COLO829 (cell line): ENCODE data around the gene DDX51.
"Not testable (repeated sequence)": the region's sequence is repeated elsewhere in the genome, so short reads cannot be mapped to it uniquely, and the experiment has no call there.

Source experiments
- DNase-seq: peaks from one replicate; pipeline ENCODE4 v3.0.0; 2012; ENCODE audit warnings: low spot score

DDX51 gene

DNA sequence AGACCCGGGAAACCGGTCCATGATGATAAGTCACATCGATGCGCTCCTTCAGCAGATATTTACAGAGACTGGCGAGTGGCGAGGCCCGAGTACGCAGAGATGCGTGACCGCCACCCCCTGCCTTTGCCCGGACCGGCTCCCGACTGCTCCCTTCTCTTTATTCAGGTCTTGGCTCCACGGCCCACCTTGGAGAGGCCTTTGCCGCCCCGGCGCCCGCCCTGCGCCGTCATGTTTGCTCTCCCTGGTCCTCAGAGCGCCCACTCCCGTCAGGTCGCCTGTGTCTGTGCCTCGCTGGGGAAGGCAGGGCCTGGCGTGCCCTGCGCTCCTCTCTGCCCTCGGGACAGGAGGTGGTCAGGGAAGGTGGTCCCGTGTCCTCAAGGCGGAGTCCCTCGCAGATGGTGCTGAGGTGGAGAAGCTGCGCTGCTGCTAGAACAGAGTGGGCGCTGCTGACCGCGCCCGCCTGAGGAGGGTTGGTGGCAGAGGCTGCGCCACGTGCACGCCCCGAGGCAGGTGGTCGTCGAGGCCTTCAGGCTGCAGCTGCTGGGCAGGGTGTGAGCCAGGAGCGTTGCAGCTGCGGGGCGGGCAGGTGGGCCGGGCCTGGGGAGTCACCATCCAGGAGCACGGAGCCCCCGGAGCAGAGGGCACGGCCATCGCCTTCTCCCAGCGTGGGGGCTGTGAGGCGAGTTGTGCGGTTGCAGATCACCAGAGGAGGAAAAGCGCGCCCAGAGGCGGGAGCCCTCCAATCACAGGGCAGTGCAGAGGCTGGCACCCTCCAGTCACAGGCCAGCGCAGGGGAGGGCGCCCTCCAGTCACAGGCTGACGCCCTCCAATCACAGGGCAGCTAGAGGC, 27.2 kb downstream of the DDX51 start:
- DNase-seq, result no peak

DNA sequence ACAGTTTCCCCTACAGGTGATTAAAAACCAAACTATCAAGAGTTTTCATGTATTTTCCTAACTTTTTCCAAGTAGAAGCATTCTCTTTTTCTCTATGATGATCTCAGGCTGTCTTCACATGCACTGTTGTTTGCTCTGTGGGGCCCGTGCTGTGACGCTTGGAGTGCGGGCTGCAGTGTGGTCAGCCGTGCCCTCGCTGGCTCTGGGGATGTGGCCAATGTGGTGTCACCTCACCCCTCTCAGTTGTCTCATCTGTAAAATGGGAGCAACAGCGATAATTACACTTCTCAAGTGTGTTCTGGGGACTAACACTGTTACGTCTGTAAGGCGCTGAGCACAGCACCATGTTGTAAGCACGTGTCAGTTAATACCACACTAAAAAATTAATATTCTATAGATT, 28.6 kb downstream of the DDX51 start:
- no peak for DNase-seq

DNA sequence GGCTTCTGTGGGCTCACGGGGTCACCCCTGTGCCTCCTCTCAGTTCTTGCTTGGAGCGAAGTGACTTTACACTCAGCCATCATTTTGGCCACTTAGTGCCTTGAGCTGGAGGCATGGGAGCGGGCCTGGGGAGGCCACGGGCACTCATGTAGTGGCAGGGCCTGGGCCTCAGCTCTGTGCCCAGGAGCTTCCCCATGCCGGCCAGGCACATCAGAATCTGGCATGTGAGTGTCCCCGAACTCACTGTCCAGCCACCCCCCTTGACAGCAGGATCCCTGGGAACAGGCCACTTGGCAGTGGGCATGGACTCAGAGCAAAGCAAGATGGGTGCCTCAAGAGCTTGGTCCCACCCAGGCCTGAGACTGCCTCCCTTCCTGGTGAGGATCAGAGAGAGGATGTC, 29.5 kb downstream of the DDX51 start:
- no peak for DNase-seq

DNA sequence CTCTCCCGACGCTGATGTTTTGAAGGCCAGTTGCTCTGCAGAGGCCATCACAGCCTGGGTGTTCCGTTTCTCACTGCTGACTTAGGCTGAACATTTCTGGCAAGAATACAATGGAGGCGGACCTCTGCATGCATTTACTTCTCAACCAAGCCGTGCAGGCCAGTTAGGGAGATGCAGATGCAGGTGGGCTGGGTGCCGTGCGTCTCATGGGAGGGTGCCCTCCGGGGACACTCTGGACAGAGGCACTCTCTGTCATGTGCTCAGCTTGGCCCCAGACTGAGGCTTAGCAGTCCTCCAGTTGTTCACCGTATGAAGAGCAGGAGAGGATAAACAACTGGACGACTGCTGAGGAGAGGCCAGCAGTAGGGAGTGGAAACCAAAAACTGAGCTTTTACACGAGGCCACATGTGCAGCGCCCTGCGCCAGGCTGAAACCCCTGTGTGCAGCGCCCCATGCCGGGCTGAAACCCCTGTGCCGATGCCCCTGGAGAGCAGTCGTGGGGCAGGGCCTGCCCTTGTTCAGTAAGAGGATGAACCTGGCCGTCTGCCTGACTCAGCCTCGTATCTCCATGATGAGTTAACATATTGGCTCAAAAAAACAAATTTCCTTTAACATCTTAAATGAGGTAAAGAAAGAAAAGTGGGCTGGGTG, 32.3 kb downstream of the DDX51 start:
- no peak for DNase-seq

DNA sequence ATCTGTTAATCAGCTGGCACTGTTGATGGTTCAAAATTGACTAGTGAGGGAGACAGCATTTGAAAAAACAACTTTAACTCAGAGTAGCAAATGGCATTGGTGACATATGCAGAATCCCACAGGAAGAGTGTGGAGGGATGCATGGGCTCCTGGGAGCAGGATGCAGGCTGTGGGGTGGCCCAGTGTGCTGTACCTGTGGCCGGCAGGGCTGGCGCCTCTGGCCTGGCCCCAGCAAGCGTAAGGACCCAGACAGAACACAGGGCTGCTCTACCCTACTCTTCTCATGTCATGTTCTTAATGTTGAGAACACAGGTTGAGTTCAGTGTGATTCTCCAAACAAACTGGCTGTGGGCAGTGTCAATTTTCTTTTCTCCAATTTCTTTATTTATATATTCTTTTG, 33.4 kb downstream of the DDX51 start:
- DNase-seq, result no peak

DNA sequence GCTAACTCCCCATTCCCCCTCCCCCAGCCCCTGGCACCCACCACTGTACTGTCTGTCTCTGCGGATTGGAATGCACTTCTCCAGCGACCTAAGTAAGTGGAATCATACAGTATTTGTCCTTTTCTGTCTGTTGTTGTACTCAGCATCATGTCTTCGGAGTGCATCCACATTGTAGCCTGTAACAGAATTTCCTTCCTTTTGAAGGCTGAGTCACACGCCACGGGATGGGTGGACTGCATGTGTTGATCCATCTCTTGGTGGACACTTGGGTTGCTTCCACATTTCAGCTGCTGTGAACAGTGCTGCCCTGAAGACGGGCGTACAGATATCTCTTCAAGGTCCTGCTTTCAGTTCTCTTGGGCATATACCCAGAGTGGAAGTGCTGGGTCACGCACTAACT, 34.4 kb downstream of the DDX51 start:
- DNase-seq, result no peak

DNA sequence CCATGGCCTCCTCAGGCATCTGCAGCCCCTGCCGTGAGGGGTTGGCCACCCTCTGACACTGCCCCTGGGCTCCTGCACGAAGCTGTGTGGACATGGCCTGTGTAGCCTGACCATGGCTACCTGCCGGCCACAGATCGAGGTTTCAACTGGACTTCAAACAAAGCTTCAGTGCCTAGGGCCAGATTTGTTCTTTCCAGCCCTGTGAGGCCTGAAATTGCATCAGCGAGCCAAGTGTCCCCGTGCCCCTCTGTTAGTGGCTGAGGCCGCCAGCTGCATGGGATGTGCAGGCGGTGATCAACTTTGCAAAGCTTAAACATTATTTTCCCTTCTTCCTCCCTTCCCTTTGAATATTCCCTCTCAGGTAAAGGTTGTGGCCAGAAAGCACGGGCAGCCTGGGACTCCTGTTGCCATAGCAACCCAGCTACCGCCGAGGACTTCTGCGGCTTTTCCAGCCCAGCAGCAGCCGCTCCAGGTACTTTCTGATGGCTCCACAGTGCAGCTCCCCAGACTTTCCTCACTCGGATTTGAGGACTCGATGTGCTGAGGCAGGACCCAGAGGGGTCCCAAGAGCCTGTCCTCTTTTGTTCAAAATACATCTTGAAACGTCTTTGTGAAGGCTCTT, 35.8 kb downstream of the DDX51 start:
- no peak for DNase-seq

DNA sequence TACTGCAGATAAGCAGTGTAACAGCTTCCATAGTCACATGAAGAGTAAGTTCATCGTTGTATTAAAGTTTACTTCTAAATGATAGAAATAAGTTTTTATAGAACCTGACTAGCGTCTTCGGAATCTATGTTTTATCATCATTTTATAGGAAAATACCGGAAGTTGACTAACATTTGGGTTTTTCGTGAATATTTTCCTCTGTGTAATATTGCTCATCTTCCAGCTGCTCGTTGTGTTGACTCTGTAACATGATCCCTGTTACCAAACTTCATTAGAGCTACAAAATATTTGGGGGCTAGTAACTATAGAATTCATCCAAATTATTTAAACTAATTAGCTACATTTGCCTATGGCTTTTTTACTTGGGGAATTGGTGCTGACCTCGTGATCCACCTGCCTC, 37.2 kb downstream of the DDX51 start:
- DNase-seq, result no peak

DNA sequence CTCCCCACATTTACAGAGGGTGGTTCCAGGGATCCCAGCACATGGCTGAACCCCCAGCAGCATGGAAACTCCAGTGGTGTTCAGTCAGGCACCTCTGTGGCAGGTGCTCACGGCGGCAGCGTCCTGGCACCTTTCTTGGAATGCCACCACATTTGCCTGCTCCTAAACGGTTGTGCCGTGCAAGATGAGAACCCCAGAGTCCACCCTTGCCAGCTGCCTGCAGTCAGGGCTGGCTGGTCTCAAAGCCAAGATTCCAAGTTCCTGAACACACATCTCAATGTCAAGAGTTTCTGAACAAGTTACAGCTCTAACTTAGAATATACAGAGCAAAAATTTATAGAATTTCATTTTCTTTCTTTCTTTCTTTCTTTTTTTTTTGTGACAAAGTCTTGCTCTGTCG, 38.7 kb downstream of the DDX51 start:
- no peak for DNase-seq

DNA sequence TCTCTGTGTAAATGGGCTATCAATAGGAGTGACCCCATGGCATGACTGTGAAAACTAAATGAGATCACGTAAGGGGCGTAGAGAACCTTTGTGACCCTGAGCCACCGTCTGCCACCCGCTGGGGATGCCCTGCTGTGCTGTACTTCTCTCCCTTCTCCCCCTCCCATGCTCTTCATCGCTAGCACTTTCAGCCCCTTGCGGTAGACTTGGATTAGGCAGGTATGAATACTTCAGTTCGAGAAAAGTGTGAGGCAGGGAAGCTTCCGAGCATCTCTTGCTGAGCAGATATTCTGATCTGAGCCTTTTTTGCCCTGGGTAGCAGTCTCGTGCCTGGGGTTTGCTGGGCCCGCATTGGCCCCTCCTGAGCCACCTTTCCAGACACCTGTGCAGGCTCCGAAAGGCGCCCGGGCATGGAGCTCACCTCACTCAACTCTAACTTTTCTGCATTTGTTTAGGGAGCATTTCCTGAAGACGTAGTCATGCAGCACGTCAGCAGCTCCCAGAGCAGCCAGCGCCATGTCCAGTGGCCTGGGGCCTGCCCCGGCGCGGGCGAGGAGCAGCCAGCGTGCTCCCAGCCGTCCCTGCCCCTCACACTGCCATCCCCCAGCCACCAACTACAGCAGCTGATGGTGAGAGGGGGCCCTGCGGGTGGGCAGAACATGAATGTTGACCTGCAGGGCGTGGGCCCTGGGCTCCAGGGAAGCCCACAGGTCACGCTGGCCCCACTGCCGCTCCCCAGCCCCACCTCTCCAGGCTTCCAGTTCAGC, 40.4 kb downstream of the DDX51 start:
- DNase-seq, result no peak

DNA sequence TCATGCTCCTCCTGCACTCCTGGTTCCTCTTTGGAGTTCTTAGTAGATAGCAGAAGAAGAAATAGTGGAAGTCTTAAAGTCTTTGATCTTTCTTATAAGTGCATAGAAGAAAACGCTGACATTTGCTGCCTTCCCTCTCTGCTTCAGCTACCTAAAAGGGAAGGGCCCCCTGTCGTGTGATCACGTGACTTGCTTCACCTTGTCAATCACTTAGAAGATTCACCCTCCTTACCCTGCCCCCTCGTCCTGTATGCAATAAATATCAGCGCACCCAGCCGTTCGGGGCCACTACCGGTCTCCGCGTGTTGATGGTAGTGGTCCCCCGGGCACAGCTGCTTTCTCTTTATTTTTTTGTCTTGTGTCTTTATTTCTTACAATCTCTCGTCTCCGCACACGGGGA, 41.0 kb downstream of the DDX51 start:
- DNase-seq, result not testable (repeated sequence)

DNA sequence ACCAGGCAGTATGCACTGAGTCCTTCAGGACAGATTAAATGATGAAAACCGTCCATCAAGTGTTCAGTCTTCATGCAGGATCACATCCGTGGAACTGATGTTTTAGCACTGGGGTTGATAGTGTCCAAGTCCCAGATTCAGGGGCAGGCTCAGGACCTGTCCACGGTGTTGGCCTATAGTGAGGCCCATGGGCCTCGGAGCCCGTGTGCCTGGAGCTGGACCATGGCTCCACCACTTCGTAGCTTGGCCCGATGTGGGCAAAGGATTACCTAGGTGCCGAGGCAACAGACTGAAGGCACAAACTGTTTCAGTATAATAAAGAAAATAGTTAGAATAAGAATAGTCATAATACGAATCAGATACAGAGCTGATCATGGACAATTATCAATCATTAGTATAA, 41.8 kb downstream of the DDX51 start:
- DNase-seq, result no peak

DNA sequence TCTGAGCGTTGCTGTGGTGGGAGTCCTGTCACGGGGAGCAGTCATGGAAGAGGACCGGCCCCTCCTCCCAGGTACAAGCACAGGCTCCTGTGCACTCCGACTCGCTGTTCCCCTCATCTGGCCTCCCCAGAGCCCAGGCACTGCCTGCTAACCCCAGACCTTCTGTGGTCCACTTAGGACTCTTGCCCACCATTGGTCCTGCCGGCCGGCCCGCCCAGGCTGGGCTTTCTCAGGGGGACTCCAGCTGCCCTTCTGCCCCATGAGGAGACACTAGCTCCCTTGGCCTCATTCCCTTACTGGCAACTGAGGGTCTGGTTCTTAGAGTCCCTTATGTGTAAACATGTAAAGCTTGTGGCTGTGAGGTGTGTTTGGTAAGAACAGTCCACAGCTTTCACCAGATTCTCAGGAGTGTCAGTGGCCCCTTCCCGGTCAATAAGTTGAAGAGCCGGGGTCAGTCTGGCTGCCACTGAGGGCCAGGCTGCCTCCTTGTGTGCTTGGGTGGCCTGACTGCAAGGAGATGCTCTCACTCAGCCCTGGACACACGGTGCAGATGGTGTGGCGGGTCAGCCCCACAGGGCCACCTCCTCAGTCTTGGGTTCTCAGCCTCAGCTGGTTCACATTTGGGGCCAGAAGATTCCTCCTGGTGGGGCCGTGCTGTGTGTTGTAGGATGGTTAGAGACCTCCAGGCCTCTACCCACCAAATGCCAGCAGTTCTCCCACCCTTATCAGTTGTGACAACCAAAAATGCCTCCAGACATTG, 43.6 kb downstream of the DDX51 start:
- no peak for DNase-seq

DNA sequence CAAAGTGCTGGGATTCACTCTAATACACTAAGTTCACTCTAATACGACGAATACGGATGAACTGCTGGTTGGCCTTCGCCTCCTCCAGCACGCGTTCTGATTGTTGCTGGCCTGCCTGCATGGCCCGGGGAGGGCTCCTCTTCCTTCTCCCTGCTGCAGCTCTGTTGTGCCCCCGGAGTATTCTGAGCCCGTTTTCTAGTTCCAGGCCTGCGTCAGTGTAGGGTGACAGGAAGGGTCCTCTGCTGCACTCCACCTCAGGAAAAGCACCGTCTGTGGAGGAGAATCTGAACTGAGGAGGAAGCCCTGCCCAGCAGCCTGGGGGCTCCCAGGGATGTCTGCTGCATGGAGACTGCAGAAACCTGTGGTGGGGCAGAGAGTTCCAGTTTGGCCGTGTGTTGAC, 44.4 kb downstream of the DDX51 start:
- no peak for DNase-seq

DNA sequence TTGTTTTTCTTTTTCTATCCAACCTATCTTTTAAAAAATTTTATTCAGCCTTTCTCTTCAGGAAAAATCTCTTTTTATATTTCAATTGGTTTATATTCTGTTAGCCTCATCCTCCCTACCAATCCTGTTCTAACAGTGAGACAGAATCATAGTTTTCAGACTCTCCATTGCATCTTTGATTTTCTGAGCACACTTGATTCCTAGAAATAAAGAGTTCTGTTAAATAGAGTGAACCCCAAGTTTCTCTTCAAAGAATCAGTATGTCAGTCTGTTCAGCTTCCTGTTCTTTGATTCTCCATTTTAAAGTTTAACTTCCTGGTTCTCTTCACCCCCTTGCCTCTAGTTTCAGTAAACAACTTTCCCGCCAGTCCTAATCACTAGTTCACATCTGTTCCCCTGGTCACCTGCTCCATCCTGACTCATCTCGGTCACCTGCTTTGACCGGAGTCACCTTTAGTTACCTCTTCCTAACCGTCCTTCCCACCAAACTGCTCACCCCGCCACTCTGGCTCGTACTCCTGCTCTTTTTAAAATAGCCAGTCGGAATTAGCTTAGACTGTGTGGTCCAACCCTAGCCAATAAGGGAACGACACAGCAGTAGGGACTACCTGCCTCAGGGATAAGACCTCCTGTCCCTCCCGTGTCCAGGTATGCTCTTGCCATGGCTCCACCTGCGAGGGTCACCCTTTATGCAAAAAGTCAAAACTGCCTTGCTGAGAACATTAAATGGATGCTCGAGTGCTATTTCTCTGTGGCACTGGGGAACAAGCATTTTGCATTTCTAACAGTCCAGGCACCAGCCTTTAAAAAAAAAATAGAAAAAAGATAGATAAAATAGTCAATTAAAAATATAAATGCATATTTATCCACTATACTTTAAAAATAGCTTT, 48.4 kb downstream of the DDX51 start:
- DNase-seq, result no peak

DNA sequence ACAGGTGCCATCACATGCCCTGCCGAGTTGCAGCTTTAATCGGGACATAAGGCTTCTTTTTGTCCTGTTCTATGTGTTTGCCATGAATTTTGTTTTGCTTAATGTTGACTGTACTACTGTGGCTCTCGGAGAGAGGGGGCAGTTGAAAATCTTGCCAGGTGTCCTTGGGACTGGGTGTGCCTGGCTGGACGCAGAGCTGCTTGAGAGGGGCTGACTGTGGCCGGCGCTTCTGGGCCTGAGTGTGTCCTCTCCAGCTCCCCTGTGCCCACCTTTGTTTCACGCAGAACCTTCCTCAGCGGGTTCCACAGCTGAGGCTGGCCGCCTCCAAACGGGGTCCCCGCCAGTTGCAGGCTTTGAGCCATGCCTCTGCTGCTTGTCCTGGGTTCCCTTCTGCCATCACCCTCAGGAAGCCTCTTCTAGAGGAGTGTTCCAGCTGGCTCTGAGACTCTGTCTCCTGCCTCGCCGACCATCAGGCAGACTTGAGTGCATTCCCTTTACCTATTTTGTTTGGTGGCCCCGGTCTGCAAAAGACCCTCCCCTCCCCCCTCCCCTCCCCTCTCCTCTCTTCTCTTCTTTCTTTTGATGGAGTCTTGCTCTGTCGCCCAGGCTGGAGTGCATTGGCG, 49.7 kb downstream of the DDX51 start:
- no peak for DNase-seq

DNA sequence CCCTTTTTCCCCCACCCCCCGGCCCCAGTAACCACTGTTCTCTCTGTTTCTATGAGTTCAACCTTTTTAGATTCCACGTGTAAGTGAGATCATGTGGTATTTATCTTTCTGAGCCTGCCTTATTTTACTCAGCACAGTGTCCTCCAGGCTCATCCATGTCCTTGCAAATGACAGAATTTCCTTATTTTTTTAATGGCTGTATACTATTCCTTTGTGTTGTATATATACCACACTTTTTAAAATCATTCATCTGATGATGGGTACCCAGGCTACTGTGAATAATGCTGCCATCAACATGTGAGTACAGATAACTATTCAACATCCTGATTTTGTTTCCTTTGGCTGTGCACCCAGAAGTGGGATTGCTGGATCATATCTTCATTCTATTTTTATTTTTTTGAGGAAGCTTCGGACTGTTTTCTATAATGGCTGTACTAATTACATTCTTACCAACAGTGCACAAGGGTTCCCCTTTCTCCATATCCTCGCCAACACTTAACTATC, 54.7 kb downstream of the DDX51 start:
- DNase-seq, result no peak
